ENCODE data around the gene RNF39. TPM values are rescaled to one million over a fixed set of nuclear protein-coding genes. Genes with fewer than 3 reads are reported as not detected.
"Not testable (repeated sequence)": the region's sequence is repeated elsewhere in the genome, so short reads cannot be mapped to it uniquely, and the experiment has no call there.

The RNF39 gene
- not detected in 2 replicates for total RNA-seq (2014; rRNA removed; shearing (Covaris generic))

GRCh38 chr6:30075094-30075789 lies at the start of gene RNF39:
Gene RNF39 (minus strand): TSS chr6:30075769. CDS start chr6:30075585, 184 bp downstream.
- in situ Hi-C loops (cut with HindIII; ENCODE audit: low sequenced_read_pairs), result no loop called here
- DNase-seq (ENCODE audit: low spot score), result no peak

- in situ Hi-C loops (cut with HindIII; ENCODE audit: low sequenced_read_pairs), result no loop called here
- no peak for DNase-seq (ENCODE audit: low spot score)
Measured at GRCh38 chr6:30122515-30122914, 46.9 kb upstream of the RNF39 start.

- DNase-seq (ENCODE audit: low spot score), result no peak
- in situ Hi-C loops (cut with HindIII; ENCODE audit: low sequenced_read_pairs), result no loop called here
Measured at GRCh38 chr6:30121446-30122366, 46.1 kb upstream of the RNF39 start.

- DNase-seq (ENCODE audit: low spot score); in situ Hi-C loops (cut with HindIII; ENCODE audit: low sequenced_read_pairs): not testable (repeated sequence)
Measured at GRCh38 chr6:30118691-30119090, 43.1 kb upstream of the RNF39 start.

- in situ Hi-C loops (cut with HindIII; ENCODE audit: low sequenced_read_pairs), result no loop called here
- no peak for DNase-seq (ENCODE audit: low spot score)
Measured at GRCh38 chr6:30116724-30117123, 41.2 kb upstream of the RNF39 start.

- in situ Hi-C loops (cut with HindIII; ENCODE audit: low sequenced_read_pairs), result no loop called here
Measured at GRCh38 chr6:30113841-30114240, 38.3 kb upstream of the RNF39 start.

GRCh38 chr6:30113003-30113759 lies 37.6 kb upstream of the RNF39 start, which contains the start of gene TRIM31:
Gene TRIM31 (minus strand): TSS chr6:30113090. CDS start chr6:30112805, 285 bp downstream.
- DNase-seq (ENCODE audit: low spot score), result no peak
- in situ Hi-C loops (cut with HindIII; ENCODE audit: low sequenced_read_pairs), result no loop called here

More at GRCh38 chr6:30113841-30114240, 38.3 kb upstream of the RNF39 start:
- DNase-seq (ENCODE audit: low spot score), result no peak

- in situ Hi-C loops (cut with HindIII; ENCODE audit: low sequenced_read_pairs), result no loop called here
- no peak for DNase-seq (ENCODE audit: low spot score)
Measured at GRCh38 chr6:30112402-30112994, 36.9 kb upstream of the RNF39 start.

- no peak for DNase-seq (ENCODE audit: low spot score)
- in situ Hi-C loops (cut with HindIII; ENCODE audit: low sequenced_read_pairs), result no loop called here
Measured at GRCh38 chr6:30111266-30111856, 35.8 kb upstream of the RNF39 start.

GRCh38 chr6:30104661-30105060 lies 29.1 kb upstream of the RNF39 start:
- in situ Hi-C loops (cut with HindIII; ENCODE audit: low sequenced_read_pairs), result no loop called here
- no peak for DNase-seq (ENCODE audit: low spot score)

GRCh38 chr6:30103872-30104179 lies 28.3 kb upstream of the RNF39 start:
- in situ Hi-C loops (cut with HindIII; ENCODE audit: low sequenced_read_pairs), result no loop called here
- DNase-seq (ENCODE audit: low spot score), result no peak

GRCh38 chr6:30102970-30103871 lies 27.7 kb upstream of the RNF39 start:
- in situ Hi-C loops (cut with HindIII; ENCODE audit: low sequenced_read_pairs), result no loop called here
- DNase-seq (ENCODE audit: low spot score), result peak; percentile 88

GRCh38 chr6:30102414-30102969 lies 26.9 kb upstream of the RNF39 start:
- no peak for DNase-seq (ENCODE audit: low spot score)

GRCh38 chr6:30101444-30102413 lies 26.2 kb upstream of the RNF39 start:
- peak; percentile 67 for DNase-seq (ENCODE audit: low spot score)

More at GRCh38 chr6:30102414-30102969, 26.9 kb upstream of the RNF39 start:
- in situ Hi-C loops (cut with HindIII; ENCODE audit: low sequenced_read_pairs), result no loop called here

GRCh38 chr6:30100585-30101443 lies 25.2 kb upstream of the RNF39 start:
- peak; percentile 5 for DNase-seq (ENCODE audit: low spot score)
- in situ Hi-C loops (cut with HindIII; ENCODE audit: low sequenced_read_pairs), result no loop called here

More at GRCh38 chr6:30101444-30102413, 26.2 kb upstream of the RNF39 start:
- in situ Hi-C loops (cut with HindIII; ENCODE audit: low sequenced_read_pairs), result no loop called here

- DNase-seq (ENCODE audit: low spot score), result no peak
- in situ Hi-C loops (cut with HindIII; ENCODE audit: low sequenced_read_pairs), result no loop called here
Measured at GRCh38 chr6:30100154-30100553, 24.6 kb upstream of the RNF39 start.

All from G401 (cell line).